ENCODE results near the gene ASCC3.

The ASCC3 gene

DNA sequence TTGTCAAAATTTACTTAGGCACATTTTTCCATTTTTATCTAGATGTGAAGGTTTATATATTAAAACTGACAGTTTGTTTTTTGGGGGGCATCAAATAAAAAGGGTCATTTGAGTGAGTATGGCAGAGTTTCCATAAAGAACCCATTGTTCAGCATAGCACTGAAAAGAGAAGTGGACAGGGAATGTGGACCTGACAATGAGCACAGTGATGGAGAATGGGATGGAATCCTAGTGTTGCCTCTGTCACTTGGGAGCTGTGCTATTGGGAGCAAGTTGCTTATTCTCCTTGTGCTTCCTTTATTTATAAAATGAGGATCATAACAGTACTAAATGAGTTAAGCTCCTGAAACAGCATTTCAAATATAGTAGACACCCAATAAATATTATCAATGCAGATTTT is 285.7 kb downstream of the ASCC3 start:
- DNase-seq (ENCODE audit: low spot score): no peak

GRCh38 chr6:100593522-100593921 is 287.6 kb downstream of the ASCC3 start:
- no peak for DNase-seq (ENCODE audit: low spot score)

- no peak for DNase-seq (ENCODE audit: low spot score)
These were observed 288.2 kb downstream of the ASCC3 start for GRCh38 chr6:100592929-100593328.

- DNase-seq (ENCODE audit: low spot score): no peak
These were observed 303.7 kb downstream of the ASCC3 start for GRCh38 chr6:100577425-100577824.

- DNase-seq (ENCODE audit: low spot score): no peak
These were observed 305.2 kb downstream of the ASCC3 start for GRCh38 chr6:100575921-100576320.

- DNase-seq (ENCODE audit: low spot score): no peak
These were observed 306.3 kb downstream of the ASCC3 start for GRCh38 chr6:100574836-100575235.

DNA sequence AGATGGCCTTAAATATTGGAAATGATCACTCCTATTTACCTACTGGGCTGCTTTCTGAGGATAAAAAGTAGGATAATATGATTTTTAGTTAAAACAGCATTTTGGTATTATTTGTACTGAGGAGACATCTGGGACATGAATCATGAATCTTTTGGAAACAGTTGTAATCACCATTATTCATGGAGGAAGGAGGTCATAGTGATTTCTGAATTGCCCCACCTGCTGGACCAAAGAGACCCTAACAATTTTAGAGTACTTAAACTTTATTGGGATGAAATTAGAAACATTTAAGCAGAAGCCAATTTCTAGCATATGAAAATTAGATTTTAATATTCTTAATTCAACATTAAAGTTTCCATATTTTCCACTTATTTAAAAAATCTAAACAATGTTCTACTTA is 308.0 kb downstream of the ASCC3 start:
- DNase-seq (ENCODE audit: low spot score): no peak

GRCh38 chr6:100568255-100568654 is 312.9 kb downstream of the ASCC3 start:
- DNase-seq (ENCODE audit: low spot score): no peak

- no peak for DNase-seq (ENCODE audit: low spot score)
These were observed 314.6 kb downstream of the ASCC3 start for GRCh38 chr6:100566563-100566962.

- DNase-seq (ENCODE audit: low spot score): no peak
These were observed 315.6 kb downstream of the ASCC3 start for GRCh38 chr6:100565439-100566104.

GRCh38 chr6:100559859-100560258 is 321.3 kb downstream of the ASCC3 start:
- DNase-seq (ENCODE audit: low spot score): no peak

GRCh38 chr6:100554228-100554627 is 326.9 kb downstream of the ASCC3 start:
- DNase-seq (ENCODE audit: low spot score): no peak

DNA sequence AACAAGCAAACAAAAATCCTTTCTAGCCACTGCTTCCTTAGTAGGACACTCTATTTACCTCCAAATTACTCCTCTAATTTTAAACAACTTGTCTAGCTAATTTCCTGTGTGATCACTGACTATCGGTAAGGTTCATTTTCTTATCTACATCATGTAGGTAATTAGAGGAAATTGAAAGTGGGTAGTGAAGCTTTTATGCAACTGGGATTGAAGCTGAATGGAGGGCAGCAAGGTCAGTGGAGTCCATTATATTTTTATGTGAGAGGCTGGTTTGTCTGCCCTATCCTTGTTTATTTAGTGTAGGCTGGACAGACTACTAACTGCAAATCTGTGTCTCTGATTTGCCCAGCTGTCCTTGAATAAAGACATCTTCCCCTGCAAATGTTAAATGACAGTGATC is 327.9 kb downstream of the ASCC3 start:
- no peak for DNase-seq (ENCODE audit: low spot score)

DNA sequence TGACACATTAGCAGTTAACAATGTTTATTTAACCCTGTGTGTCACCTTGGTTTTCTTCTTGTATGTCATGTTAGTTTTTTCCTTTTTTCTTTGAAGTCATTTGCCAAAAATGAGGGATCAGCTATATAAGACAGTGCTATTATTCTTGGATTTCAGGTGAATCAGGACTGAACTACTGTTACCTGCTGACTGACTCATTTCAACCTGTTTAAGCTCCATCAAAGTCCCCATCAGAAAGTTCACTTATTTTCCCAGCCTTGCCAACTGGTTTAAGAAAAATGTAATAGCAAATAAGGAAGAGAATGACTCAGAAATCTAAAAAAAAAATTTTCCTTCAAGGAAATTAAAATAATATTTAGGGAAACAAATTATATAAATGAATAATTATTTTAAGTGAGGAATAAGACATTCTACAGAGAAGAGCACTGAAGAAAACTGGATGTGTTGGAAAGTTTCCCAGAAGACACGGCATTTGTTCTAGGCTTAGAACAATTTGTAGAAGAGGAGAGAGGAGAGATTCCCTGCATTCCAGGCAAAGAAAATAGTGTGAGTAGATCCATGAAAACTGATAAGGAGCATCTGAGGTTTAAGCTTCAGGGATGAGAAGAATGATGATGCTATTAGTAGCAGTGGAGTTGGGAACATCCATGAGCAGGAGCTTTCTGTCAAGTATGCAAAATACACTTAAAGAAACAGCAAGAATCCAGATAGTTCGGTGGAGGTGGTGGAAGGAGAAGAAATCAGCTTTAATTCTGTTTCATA is 331.5 kb downstream of the ASCC3 start:
- DNase-seq (ENCODE audit: low spot score): no peak

- no peak for DNase-seq (ENCODE audit: low spot score)
These were observed 343.0 kb downstream of the ASCC3 start for GRCh38 chr6:100538086-100538485.

DNA sequence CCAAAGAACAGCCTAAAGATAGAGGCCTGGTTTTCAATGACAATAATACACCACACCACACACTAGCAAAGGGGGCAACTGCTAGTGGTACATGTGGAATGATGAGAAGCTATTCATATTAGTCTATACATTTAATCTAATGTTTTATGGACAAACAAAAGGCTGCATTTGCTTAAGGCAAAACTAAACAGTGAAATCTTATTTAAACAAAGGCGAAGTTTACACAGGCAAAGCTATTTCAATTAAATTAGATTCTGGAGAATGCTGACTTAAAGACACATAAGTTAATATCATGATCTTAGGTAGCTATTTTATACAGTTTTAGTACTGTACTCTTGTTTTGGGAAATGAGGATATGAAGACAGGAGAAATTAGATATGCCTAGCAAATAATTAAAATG is 362.5 kb downstream of the ASCC3 start:
- DNase-seq (ENCODE audit: low spot score): no peak

- no peak for DNase-seq (ENCODE audit: low spot score)
These were observed 363.5 kb downstream of the ASCC3 start for GRCh38 chr6:100517633-100518032.

DNA sequence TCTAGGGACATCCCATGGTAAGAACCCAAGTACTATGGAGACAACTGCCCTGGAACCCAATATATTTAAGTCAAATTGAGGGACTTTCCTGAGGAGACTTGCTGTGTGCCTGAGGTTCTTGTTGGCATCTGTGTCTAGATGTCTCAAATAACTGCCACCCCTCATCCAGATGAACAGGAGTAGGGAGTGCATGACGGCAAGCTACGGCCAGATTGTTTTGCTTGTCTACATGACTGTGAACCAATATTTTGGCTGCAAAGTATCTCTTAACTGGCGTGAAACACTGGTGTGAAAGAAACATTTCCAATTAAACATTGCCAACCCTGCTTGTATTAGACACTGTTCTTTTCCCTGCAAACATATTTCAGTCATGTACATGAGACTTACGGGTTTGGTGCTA is 364.0 kb downstream of the ASCC3 start:
- DNase-seq (ENCODE audit: low spot score): no peak

DNA sequence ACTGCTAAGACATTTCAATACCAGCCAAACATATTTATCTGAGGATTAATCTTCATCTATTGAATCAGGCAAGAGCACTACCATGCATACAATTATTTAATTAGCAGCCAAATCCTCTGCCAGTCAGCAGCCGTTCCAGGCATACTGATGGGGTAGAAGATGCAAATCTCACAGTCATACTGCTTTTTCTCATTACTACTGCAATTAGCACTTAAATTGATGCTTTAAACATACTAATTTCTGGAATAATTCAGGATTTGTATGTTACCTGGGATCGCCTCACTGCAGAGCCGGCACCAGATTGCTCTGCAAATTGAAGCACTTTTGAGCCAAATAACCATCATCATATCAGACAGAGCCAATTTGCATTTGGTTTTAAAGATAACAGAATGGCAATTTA is 366.5 kb downstream of the ASCC3 start:
- DNase-seq (ENCODE audit: low spot score): no peak

GRCh38 chr6:100512203-100512862 is 368.8 kb downstream of the ASCC3 start:
- DNase-seq (ENCODE audit: low spot score): no peak

GRCh38 chr6:100509101-100509500 is 372.0 kb downstream of the ASCC3 start:
- DNase-seq (ENCODE audit: low spot score): no peak

DNA sequence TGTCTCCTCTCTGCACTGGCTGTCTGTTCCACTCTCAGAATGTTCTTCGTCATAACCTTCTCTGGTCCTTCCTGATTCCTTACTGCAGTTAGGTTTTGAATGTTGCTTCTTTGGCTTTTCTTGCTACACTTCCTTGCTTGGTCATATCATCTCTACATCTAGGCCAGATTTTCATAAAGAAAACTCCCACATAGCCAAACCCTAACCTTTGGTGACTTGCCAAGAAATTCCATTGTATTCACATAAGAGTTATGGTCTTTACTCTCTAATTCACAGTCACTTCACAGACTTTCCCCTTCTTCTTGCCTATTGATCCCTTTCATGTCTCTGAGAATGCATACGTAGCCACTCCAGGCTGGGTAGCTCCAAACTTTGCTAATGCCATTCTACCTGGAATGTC is 374.5 kb downstream of the ASCC3 start:
- no peak for DNase-seq (ENCODE audit: low spot score)
